Right lobe of liver (tissue), 4 donors: ENCODE results near the gene LENG8.
"Not testable (repeated sequence)": the region's sequence is repeated elsewhere in the genome, so short reads cannot be mapped to it uniquely, and the experiment has no call there.

Experiments
- CTCF ChIP-seq, 4 donors: fragments of 200-600 bp in 3 of 4; fragments of 450-650 bp in 1 of 4; IDR thresholded peaks; one replicate each; pipeline versions ENCODE4 v1.5.1 to v1.8.0; 2016 to 2022; ENCODE audit warnings: antibody characterized with exemption in 4 of 4, mild to moderate bottlenecking in 2 of 4
- POLR2A ChIP-seq: fragments of 450-650 bp; IDR thresholded peaks from one replicate; pipeline ENCODE4 v1.6.1; 2017; ENCODE audit warnings: antibody characterized with exemption, mild to moderate bottlenecking
- donor health status: DM: no; HTN: no; CAD: no.
- donor health status: DM: no; HTN: no; CAD: no.
- donor health status: DM: no; HTN: yes; CAD: no.

- TF ChIP-seq CTCF (IDR thresholded peaks at IDR 0.05); POLR2A: not testable (repeated sequence)
Measured at GRCh38 chr19:54446349-54446748, 2.6 kb upstream of the LENG8 start.
